GM12878 (cell line): ENCODE results near the gene SELENBP1.

ENCODE experiments used
- ASH2L ChIP-seq: fragments of 300-600, 200-600 bp; sonication (generic); IDR thresholded peaks from 2 replicates; pipeline ENCODE4 v1.6.1; 2017; ENCODE audit warnings: low read depth, mild to moderate bottlenecking, borderline replicate concordance
- EGR1 ChIP-seq, 2 experiments: IDR thresholded peaks; 1 replicate in 1 of 2; 2 replicates in 1 of 2; pipeline ENCODE4 v1.6.1; 2011 to 2012; ENCODE audit warnings: low read depth in 2 of 2, low read length in 2 of 2, borderline replicate concordance in 1 of 2, mild to moderate bottlenecking in 1 of 2, moderate library complexity in 1 of 2
- FOXK2 ChIP-seq: fragments of 450-650 bp; IDR thresholded peaks from 2 replicates; pipeline ENCODE4 v1.6.1; 2017; ENCODE audit warnings: mild to moderate bottlenecking, moderate library complexity
- MTA3 ChIP-seq: IDR thresholded peaks from 2 replicates; pipeline ENCODE4 v1.6.1; 2012; ENCODE audit warnings: low read length, inconsistent platforms, borderline replicate concordance
- MXI1 ChIP-seq: fragments of 150-350 bp; IDR thresholded peaks from 2 replicates; pipeline ENCODE4 v1.6.1; 2011; ENCODE audit warnings: low read depth, mild to moderate bottlenecking, inconsistent platforms, low read length, improper control_type of control experiment
- NFIC ChIP-seq: IDR thresholded peaks from 2 replicates; pipeline ENCODE4 v1.6.1; 2012; ENCODE audit warnings: low read depth, mild to moderate bottlenecking, inconsistent platforms, low read length, moderate library complexity
- POLR2A ChIP-seq: IDR thresholded peaks from 2 replicates; pipeline ENCODE4 v1.6.1; 2011; ENCODE audit warnings: low read depth, mild to moderate bottlenecking, low read length
- POLR2AphosphoS5 ChIP-seq: IDR thresholded peaks from 2 replicates; pipeline ENCODE4 v1.6.1; 2011; ENCODE audit warnings: mild to moderate bottlenecking, low read length, inconsistent platforms
- RAD21 ChIP-seq: IDR thresholded peaks from 2 replicates; pipeline ENCODE4 v1.6.1; 2011; ENCODE audit warnings: mild to moderate bottlenecking, low read depth, low read length, moderate library complexity; ENCODE audit not compliant: insufficient read depth
- TCF12 ChIP-seq: IDR thresholded peaks from 2 replicates; pipeline ENCODE4 v1.6.1; 2011; ENCODE audit warnings: low read depth, mild to moderate bottlenecking, low read length
- YBX1 ChIP-seq: fragments of 450-650 bp; IDR thresholded peaks from 2 replicates; pipeline ENCODE4 v1.6.1; 2016; ENCODE audit warnings: antibody characterized with exemption
- ZBTB11 ChIP-seq: fragments of 450-650 bp; formaldehyde crosslinking; IDR thresholded peaks from 2 replicates; pipeline ENCODE4 v1.5.0; 2022; ENCODE audit warnings: mild to moderate bottlenecking, missing genetic modification characterization
- TF ChIP-seq, protein P1 (sequence below), 3 experiments: IDR thresholded peaks in 2 of 3; conservative IDR thresholded peaks in 1 of 3; 2 replicates each; pipeline ENCODE4 v1.5.1; 2011; ENCODE audit warnings: low read depth in 3 of 3, low read length in 3 of 3, mild to moderate bottlenecking in 3 of 3, control low read depth in 2 of 3, moderate library complexity in 2 of 3, inconsistent platforms in 1 of 3, mixed read lengths in 1 of 3; ENCODE audit not compliant: control insufficient read depth in 2 of 3, insufficient read depth in 1 of 3; ENCODE audit errors: extremely low read depth in 1 of 3

DNA sequence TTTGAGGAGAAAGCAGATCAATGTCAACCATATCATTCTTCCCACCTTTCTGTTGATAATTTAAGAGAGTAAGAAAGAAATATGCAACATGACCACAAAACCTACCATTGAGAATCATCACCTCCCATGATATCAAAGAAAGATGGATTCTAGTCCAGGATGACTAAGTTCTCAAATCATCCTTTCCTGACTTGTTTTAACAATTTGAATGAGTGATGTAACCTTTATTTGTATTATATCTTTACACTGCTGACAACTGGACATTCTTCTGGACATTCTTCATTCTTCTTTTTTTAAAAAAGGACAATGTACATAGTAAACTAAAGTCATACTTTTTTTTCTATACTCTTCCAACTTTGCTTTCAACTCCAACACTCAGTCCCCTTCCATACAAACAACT, 36.4 kb upstream of the SELENBP1 start:
- TF ChIP-seq ZBTB11 (CRISPR knock-in tag) (no peak), TCF12 (no peak), MTA3 (no peak), MXI1 (no peak), ASH2L (no peak), RAD21 (no peak), EGR1 (IDR thresholded peaks at IDR 0.05; ENCODE audit: borderline replicate concordance in 1 of 2, low read depth in 2 of 2, low read length in 2 of 2) (no peak), YBX1 (no peak), POLR2A (no peak), FOXK2 (no peak), NFIC (no peak), POLR2AphosphoS5 (no peak)
- TF ChIP-seq, protein P1, sequence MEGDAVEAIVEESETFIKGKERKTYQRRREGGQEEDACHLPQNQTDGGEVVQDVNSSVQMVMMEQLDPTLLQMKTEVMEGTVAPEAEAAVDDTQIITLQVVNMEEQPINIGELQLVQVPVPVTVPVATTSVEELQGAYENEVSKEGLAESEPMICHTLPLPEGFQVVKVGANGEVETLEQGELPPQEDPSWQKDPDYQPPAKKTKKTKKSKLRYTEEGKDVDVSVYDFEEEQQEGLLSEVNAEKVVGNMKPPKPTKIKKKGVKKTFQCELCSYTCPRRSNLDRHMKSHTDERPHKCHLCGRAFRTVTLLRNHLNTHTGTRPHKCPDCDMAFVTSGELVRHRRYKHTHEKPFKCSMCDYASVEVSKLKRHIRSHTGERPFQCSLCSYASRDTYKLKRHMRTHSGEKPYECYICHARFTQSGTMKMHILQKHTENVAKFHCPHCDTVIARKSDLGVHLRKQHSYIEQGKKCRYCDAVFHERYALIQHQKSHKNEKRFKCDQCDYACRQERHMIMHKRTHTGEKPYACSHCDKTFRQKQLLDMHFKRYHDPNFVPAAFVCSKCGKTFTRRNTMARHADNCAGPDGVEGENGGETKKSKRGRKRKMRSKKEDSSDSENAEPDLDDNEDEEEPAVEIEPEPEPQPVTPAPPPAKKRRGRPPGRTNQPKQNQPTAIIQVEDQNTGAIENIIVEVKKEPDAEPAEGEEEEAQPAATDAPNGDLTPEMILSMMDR (IDR thresholded peaks at IDR 0.05 in 2 of 3, conservative IDR thresholded peaks at IDR 0.05 in 1 of 3; ENCODE audit: control insufficient read depth in 2 of 3, extremely low read depth in 1 of 3, insufficient read depth in 1 of 3, low read depth in 3 of 3, low read length in 3 of 3), result no peak
